Astrocyte (in vitro differentiated cells and primary cell): ENCODE results near the gene TEX14. TPM values are rescaled to one million over a fixed set of nuclear protein-coding genes. Genes with fewer than 3 reads are reported as not detected.

Source experiments
- DNase-seq: peaks from one replicate; pipeline ENCODE4 v3.0.0-alpha.2; 2010; ENCODE audit warnings: low read depth
- FAIRE-seq: peaks from 2 replicates; lab custom pipeline; 2011; peaks lifted over from hg19 to GRCh38; lab: Jason Lieb, UNC
- H2AFZ ChIP-seq: 2 replicates; pipeline ENCODE4 v1.6.0; 2012; ENCODE audit warnings: low read depth, low read length, inconsistent platforms
- H3K27ac ChIP-seq: 2 replicates; pipeline ENCODE4 v1.5.1; 2011; ENCODE audit warnings: low read depth, low read length, inconsistent platforms
- H3K27me3 ChIP-seq: 2 replicates; pipeline ENCODE4 v1.6.0; 2011; ENCODE audit warnings: low read length, inconsistent platforms; ENCODE audit not compliant: insufficient read depth
- H3K36me3 ChIP-seq: 2 replicates; pipeline ENCODE4 v1.5.1; 2011; ENCODE audit warnings: low read length, inconsistent platforms; ENCODE audit not compliant: insufficient read depth
- H3K4me1 ChIP-seq: 2 replicates; pipeline ENCODE4 v1.5.1; 2011; ENCODE audit warnings: low read length, inconsistent platforms; ENCODE audit not compliant: insufficient read depth
- H3K4me2 ChIP-seq: 2 replicates; pipeline ENCODE4 v1.6.0; 2012; ENCODE audit warnings: low read length, inconsistent platforms
- H3K4me3 ChIP-seq: 2 replicates; pipeline ENCODE4 v1.5.1; 2011; ENCODE audit warnings: low read depth, mild to moderate bottlenecking, low read length, inconsistent platforms; ENCODE audit not compliant: insufficient read depth
- H3K79me2 ChIP-seq: 2 replicates; pipeline ENCODE4 v1.6.0; 2012; ENCODE audit warnings: mild to moderate bottlenecking, low read length, inconsistent platforms; ENCODE audit not compliant: insufficient read depth
- H3K9ac ChIP-seq: 2 replicates; pipeline ENCODE4 v1.6.0; 2012; ENCODE audit warnings: mild to moderate bottlenecking, low read length, inconsistent platforms
- H3K9me3 ChIP-seq: 2 replicates; pipeline ENCODE4 v1.5.1; 2012; ENCODE audit warnings: low read depth, mild to moderate bottlenecking, low read length, inconsistent platforms; ENCODE audit not compliant: insufficient read depth
- H4K20me1 ChIP-seq: 2 replicates; pipeline ENCODE4 v1.6.0; 2012; ENCODE audit warnings: low read length, inconsistent platforms; ENCODE audit not compliant: insufficient read depth
- H3K27ac Mint-ChIP-seq: one replicate; pipeline ENCODE4 v1.8.0; 2021; ENCODE audit warnings: mild to moderate bottlenecking, mixed read lengths; ENCODE audit not compliant: unreplicated experiment
- H3K27me3 Mint-ChIP-seq: one replicate; pipeline ENCODE4 v1.8.0; 2021; ENCODE audit warnings: low read depth, mixed read lengths; ENCODE audit not compliant: unreplicated experiment
- H3K36me3 Mint-ChIP-seq: one replicate; pipeline ENCODE4 v1.8.0; 2021; ENCODE audit warnings: low read depth, mixed read lengths; ENCODE audit not compliant: unreplicated experiment
- H3K4me1 Mint-ChIP-seq: one replicate; pipeline ENCODE4 v1.8.0; 2021; ENCODE audit warnings: low read depth, mixed read lengths; ENCODE audit not compliant: unreplicated experiment
- H3K4me3 Mint-ChIP-seq: one replicate; pipeline ENCODE4 v1.8.0; 2021; ENCODE audit warnings: mild to moderate bottlenecking, moderate library complexity, mixed read lengths; ENCODE audit not compliant: unreplicated experiment
- H3K9me3 Mint-ChIP-seq: one replicate; pipeline ENCODE4 v1.8.0; 2021; ENCODE audit warnings: mild to moderate bottlenecking, mixed read lengths; ENCODE audit not compliant: unreplicated experiment
- CTCF ChIP-seq: IDR thresholded peaks from 2 replicates; pipeline ENCODE4 v1.5.1; 2011; ENCODE audit warnings: low read depth, mild to moderate bottlenecking, inconsistent platforms, low read length, moderate library complexity; ENCODE audit not compliant: insufficient read depth
- EZH2 ChIP-seq: IDR thresholded peaks from 2 replicates; pipeline ENCODE4 v1.6.1; 2012; ENCODE audit warnings: mild to moderate bottlenecking, low read length, inconsistent platforms; ENCODE audit not compliant: insufficient read depth
- total RNA-seq: library from RNA; stranded (reverse); gene quantifications from 2 replicates; pipeline ENCODE4 v1.2.1, GENCODE V29; 2021

Gene TEX14
- total RNA-seq, 1 donor from 2014 or later: 0.09 TPM

DNA sequence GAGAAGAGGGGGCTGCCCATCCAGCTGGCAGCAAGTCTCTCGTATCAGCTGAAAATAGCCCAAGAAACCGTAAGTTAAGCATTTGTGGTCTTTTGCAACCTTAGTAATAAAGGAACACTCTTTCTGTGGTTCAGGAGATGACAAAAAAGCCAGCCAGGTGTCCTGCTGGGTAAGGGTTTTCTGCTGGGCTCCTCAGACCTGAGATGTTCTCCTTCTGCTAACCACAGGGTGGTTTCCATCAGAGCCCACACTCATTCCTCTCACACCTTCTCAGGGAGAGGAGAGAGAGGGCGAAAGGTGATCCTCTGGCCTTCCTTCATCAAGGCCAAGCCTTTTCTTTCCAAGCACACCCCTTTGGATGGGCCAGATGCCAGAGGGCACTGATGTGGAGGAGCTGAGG, 70.7 kb downstream of the TEX14 start:
- Histone ChIP-seq H3K9me3 (no peaks in the 10 kb centered on the region), H3K27ac (no peak overlapping the region), H4K20me1 (no peaks in the 10 kb centered on the region), H3K27me3 (no peaks in the 10 kb centered on the region), H3K9ac (no peak overlapping the region), H2AFZ (no peak overlapping the region), H3K4me1 (no peaks in the 10 kb centered on the region), H3K36me3 (no peaks in the 10 kb centered on the region), H3K79me2 (no peaks in the 10 kb centered on the region), H3K4me2 (no peak overlapping the region), H3K4me3 (no peak overlapping the region)
- DNase-seq: no peak
- TF ChIP-seq EZH2: no peak
- TF ChIP-seq CTCF: no peak
- peaks cover 11% of the 10 kb centered on the region for H3K27me3 Mint-ChIP-seq
- no peaks in the 10 kb centered on the region for H3K9me3 Mint-ChIP-seq
- no peaks in the 10 kb centered on the region for H3K36me3 Mint-ChIP-seq
- H3K4me1 Mint-ChIP-seq: peaks cover 9% of the 10 kb centered on the region
- H3K4me3 Mint-ChIP-seq: no peak overlapping the region
- no peak overlapping the region for H3K27ac Mint-ChIP-seq
- no peak for FAIRE-seq

GRCh38 chr17:58618336-58618735, 73.5 kb downstream of the TEX14 start:
- no peak for DNase-seq
- H3K9ac ChIP-seq: no peak overlapping the region
- Mint-ChIP-seq H3K9me3 (no peaks in the 10 kb centered on the region), H3K36me3 (no peaks in the 10 kb centered on the region), H3K27ac (no peak overlapping the region), H3K27me3 (peaks cover 11% of the 10 kb centered on the region), H3K4me1 (peaks cover 9% of the 10 kb centered on the region), H3K4me3 (no peak overlapping the region)
- H3K79me2 ChIP-seq: no peaks in the 10 kb centered on the region
- H3K36me3 ChIP-seq: no peaks in the 10 kb centered on the region
- H3K4me1 ChIP-seq: no peaks in the 10 kb centered on the region
- H3K27ac ChIP-seq: no peak overlapping the region
- H3K27me3 ChIP-seq: no peaks in the 10 kb centered on the region
- H4K20me1 ChIP-seq: no peaks in the 10 kb centered on the region
- no peak overlapping the region for H3K4me3 ChIP-seq
- H3K4me2 ChIP-seq: no peak overlapping the region
- TF ChIP-seq CTCF: no peak
- no peak for TF ChIP-seq EZH2
- FAIRE-seq: no peak
- no peaks in the 10 kb centered on the region for H3K9me3 ChIP-seq
- H2AFZ ChIP-seq: no peak overlapping the region

DNA sequence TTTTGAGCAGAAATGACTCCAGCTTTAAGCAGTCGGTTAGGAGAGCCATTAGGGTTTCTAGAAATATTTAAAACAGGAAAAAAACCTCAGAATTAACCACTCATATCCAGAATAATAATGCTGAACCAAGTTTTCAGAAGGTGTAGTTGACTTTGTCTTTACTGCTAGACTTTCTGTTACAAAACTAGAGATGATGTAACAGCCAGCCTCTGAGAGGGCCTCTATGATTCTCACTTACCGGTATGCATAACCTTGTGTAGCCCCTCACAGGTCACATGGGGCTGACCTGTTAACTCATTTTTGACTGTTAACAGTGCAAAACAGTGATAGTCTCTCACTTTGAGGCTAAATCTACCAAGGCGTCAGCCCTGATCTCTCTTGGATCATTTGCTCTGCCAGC, 74.3 kb downstream of the TEX14 start:
- no peaks in the 10 kb centered on the region for H3K36me3 ChIP-seq
- no peak overlapping the region for H3K4me3 ChIP-seq
- Mint-ChIP-seq H3K9me3 (peaks cover 2% of the 10 kb centered on the region), H3K4me3 (no peak overlapping the region), H3K36me3 (peaks cover 3% of the 10 kb centered on the region), H3K4me1 (peaks cover 9% of the 10 kb centered on the region), H3K27me3 (peaks cover 10% of the 10 kb centered on the region), H3K27ac (no peak overlapping the region)
- no peaks in the 10 kb centered on the region for H4K20me1 ChIP-seq
- H3K4me1 ChIP-seq: no peaks in the 10 kb centered on the region
- H2AFZ ChIP-seq: no peak overlapping the region
- FAIRE-seq (no peak), DNase-seq (no peak)
- H3K9me3 ChIP-seq: no peaks in the 10 kb centered on the region
- H3K9ac ChIP-seq: no peak overlapping the region
- no peak overlapping the region for H3K27ac ChIP-seq
- no peaks in the 10 kb centered on the region for H3K27me3 ChIP-seq
- no peaks in the 10 kb centered on the region for H3K79me2 ChIP-seq
- no peak overlapping the region for H3K4me2 ChIP-seq
- no peak for TF ChIP-seq CTCF
- no peak for TF ChIP-seq EZH2
